ENCODE measurements around the gene POU2F3. TPM values are rescaled to one million over a fixed set of nuclear protein-coding genes. Genes with fewer than 3 reads are reported as not detected.
"Not testable (repeated sequence)": the region's sequence is repeated elsewhere in the genome, so short reads cannot be mapped to it uniquely, and the experiment has no call there.

Gene POU2F3
- total RNA-seq, 2 donors from 2014 or later, result not detected

DNA sequence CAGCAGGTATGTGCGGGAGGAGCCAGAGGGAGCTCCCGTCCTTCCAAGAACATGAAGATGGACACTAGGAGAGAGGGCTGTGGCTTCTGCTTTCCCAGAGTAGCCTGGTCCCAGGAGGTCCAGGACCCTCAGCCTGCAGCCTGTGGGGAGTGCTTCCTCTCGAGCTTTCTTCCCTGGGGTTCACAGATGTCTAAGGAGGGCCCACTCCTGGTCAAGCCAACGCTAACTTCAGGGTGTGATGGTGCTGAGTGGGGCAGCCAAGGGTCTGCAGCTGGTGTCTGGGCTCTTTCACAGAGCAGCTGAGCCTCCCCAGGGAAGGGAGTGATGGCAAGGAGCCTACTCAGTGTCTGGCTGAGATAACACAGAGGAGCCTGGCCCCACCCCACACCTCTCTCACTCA lies 3.3 kb downstream of the POU2F3 start:
- DNase-seq (no peak), ATAC-seq (no peak)
- intact Hi-C loops (cut with DNase I), result no loop called here

DNA sequence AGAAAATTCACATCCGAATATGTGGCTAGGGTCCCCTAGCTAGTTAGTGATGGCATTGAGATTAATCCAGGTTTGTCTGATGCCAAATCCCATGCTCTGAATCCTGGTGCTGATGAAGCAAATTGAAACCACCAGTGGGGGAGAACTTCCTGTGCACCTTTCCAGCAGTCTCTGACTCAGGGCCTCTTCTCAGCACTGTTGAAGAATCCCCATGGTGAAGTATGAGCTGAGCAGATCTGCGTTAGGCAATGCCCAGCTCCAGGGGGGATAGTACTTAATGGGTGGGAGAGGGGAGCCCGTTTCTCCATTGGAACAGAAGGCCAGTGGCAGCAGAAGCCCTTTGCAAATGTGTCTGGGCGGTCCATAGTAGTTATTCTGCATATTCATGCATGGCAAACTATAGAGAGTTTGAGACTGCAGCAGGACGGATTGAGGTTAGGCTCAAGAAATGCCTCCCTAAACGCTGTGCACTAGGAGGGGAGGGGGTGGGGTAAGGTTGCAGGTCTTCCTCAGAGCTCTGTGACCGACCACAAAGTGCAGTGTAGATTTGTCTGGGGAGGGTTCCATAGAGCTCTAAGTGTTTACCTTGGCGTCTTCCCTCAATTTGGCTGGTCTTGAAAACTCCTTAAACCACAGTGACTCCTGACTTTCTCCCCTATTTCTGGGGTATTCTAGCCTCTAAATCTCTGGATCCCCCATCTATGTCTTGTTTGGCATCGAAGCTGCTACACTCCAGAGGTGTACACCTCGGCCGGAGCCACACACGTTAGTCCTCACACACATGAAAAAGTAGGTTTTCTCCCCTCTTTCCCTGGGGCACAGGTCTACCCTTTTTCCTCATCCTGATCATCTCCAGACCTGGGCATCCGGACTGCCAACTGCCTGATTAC lies 4.8 kb downstream of the POU2F3 start:
- intact Hi-C loops (cut with DNase I), result no loop called here
- ATAC-seq (no peak), DNase-seq (no peak)

DNA sequence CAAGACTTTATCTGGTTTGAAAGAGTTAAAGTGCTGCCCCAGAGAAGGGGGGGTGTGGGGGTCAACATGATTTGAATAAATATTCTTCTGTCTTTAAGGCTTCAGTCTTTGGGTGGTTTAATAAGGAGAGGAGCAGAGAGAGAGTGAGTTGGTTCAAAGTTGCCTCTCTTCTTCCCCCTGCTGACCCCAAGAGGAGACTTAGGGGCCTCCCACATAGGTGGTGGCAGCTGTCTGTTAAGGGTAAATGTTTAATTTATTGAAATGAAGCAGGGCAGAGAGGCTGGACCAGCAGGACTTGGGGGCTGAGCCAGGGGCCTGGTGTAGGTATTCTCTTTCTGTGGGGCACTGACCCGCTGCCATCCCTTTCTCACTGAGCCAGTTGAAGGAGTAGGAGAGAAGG lies 5.5 kb downstream of the POU2F3 start:
- ATAC-seq (no peak), DNase-seq (no peak)
- intact Hi-C loops (cut with DNase I), result no loop called here

DNA sequence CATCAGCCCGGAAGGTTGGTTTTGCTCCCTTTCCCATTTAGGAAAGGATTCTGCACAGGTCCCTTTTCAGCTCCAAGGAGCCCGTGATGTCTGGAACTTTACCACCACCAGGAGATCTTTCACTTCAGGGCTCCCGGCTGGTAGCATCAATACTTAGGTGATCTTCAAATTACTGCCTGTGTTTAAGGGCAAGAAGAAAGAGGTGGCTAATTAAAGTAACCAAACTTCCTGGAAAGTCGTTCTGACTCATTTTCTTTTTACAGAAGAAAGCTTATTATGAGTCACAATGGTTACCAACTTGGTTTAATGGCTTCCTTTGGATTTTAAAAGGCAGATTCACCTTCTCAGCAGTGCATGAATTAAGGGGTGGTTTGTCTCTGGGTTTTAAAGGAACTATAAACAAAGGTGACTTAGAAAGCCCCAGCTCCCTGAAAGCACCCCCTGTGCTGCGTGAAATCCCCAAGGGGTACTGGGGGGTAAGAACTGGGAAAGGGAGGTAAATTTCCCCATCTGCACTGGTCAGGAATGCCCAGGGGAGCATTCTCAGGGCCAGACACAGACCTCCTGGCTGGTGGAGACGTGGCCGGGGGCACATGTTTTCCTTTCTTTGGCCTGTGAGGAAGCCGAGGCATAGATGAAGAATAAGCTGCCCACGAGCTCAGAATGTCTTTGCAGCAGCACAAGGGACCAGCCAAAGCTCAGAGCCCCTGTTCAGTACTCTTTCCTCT lies 8.8 kb downstream of the POU2F3 start:
- no peak for DNase-seq

DNA sequence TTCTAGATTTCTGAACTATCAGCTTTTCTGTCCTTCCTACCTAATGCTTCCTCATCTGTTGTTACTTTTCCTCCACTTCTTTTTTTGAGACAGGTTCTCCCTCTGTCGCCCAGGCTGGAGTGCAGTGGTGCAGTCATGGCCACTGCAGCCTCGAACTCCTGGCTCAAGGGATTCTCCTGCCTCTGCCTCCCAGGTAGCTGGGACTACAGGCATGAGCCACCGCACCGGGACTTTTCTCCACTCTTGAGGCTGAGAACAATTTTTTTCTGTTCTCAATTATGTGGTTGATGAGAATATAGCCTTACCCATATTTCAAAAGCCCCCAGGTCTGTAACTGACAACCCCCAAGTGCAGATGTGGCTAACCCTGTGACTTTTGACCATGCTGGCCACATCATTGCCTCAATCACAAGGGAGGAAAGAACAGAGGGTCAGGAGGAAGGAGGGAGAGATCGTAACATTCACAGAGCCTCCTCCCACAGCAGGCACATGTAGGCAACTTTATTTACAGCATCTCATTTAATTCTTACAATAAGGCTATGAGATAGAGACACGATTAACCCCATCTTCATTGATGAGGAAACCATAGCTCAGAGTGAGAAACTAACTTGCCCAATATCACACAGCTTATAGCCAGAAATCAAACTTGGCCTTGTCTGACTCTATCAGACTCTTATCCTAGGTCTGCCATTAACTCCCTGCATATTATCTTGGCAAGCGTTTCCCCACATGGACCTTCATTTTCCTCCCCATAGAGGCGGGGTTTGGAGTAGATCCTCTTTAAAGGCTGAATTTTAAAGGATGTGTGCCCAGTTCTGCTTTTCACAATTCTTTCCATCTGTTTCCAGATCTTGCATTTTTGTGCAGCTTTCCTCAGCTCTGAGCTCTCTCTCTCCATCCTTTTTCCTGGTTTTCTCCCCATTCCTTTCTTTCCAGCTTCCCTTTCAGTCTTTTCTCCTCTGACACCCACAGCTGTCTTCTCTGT lies 9.6 kb downstream of the POU2F3 start:
- DNase-seq, result no peak
- no peak for ATAC-seq
- intact Hi-C loops (cut with DNase I), result no loop called here

More for the DNA sequence above, 8.8 kb downstream of the POU2F3 start:
- no peak for ATAC-seq
- intact Hi-C loops (cut with DNase I), result no loop called here

DNA sequence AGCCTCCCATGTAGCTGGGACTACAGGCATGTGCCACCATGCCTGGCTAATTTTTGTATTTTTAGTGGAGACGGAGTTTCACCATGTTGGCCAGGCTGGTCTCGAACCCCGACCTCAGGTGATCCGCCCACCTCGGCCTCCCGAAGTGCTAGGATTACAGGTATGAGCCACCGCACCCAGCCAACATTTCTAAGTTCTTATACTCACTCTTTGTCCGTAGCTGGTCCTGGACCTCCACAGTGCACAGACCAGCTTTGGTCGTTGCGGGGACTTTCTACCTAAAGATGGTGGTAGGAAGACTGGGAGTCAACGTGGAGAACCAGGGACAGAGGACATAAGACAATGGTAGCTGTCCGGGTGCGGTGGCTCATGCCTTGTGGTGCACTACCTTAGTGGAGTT lies 13.4 kb downstream of the POU2F3 start:
- intact Hi-C loops (cut with DNase I); ATAC-seq: not testable (repeated sequence)

DNA sequence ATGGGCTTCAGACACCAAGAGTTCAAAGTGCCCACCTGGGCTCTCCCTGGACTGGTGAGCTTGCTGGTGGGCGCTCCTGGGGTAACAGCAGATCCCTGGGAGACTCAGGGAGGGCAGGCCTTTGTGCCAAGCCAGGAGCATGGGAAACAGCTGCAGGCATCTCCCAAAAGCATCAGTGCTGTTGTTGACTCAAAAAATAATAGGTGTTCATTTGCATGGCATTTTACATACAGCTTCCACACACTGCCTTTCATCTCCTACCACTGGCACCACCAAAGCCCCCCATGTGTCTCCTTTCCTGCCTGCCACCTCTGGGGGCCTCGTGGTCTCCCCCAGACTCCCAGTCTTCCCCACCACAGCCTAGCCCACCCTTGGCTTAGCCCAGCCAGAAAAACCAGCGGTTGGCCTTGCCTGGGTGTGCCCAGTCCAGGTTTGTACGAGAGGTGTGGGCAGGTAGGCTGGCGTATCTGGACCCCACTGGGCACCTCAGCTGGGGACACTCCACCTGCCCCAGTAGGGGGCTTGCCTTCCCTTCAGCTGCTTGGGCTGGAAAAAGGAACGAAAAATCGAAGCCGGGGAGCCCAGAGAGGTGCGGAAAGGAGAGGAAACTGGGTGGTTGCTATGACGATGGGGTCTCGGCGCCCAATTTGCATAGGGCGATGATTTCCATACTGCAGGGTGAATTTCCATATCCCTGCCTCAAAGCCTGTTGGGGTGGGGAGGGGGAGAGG lies 15.0 kb downstream of the POU2F3 start:
- intact Hi-C loops (cut with DNase I), result no loop called here
- no peak for DNase-seq
- no peak for ATAC-seq

More for the DNA sequence above, 13.4 kb downstream of the POU2F3 start:
- DNase-seq, result not testable (repeated sequence)

DNA sequence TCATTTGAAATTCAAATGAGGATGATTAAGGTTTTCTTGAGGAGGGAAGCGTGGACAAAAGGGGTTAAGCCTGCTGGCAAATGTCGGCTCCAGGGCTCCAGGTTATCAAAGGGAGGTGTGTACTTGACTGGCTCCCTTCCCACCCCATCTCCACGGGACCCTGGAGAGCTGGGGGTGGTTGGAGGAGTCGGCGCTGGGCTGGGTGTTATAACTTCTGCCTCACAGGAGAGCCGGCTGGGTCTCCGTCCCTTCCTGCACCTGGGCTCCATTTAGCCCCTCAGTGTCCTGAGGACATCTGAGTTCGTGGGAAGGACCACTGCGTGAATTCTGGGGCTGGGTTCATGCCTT lies 15.6 kb downstream of the POU2F3 start:
- no peak for DNase-seq
- no peak for ATAC-seq
- intact Hi-C loops (cut with DNase I), result no loop called here

DNA sequence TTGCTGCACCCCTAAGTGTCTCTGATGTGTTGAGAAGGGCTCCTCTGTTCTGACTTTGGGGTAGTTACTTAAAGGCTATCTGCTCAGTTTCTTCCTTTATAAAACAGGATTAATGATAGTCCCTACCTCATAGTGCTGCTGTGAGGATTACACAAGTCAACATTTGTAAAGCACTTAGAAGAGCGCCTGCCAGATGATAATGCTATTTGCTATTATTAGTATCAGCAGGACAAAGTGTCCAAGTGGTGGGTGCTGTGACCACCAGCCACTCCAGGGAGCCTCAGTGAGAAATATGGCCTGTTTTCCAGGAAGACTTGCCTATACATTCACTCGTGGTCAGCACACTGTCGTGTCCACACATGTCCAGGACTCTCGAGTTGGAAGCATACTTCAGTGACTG lies 16.2 kb downstream of the POU2F3 start:
- ATAC-seq (peak; percentile 66 to 82), DNase-seq (no peak)
- intact Hi-C loops (cut with DNase I), result no loop called here

DNA sequence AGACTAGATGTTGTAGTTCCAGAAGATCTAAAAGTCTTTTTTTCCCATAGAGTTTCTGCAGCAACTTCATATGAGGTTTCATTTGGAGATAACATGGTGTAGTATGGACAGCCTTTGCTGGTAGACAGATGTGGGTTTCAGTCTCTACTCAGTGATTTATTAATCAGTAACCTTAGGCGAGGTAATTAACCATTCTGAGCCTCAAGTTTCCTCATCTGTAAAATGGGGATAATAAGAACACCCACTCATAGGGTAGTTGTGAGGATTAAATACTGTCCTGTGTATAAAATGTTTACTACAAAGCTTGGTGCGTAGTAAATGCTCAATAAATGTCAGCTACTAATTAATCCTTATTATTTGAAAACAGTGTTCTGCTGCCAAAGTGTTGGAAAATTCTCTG lies 16.8 kb downstream of the POU2F3 start:
- DNase-seq, result no peak
- intact Hi-C loops (cut with DNase I), result no loop called here
- no peak for ATAC-seq

DNA sequence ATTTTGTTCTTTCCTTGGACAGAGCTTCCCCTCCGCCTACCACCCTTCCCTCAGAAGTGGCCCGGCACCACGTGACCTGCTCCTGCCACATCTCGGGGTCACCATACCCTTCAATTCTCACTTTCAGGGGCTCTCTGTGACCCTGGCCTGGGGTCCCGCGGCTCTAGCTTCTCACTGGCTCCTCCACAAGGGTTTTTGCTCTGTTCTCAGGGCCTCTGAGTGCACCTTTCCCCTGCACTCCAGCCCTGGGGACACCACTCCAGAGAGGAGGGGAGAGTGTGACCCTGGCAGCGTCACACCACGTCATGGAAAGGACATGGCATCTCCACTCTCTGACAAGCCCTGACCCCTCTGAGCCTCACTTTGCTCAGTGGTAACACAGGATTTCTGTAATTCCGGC lies 17.4 kb downstream of the POU2F3 start:
- intact Hi-C loops (cut with DNase I), result no loop called here
- no peak for DNase-seq
- no peak for ATAC-seq

DNA sequence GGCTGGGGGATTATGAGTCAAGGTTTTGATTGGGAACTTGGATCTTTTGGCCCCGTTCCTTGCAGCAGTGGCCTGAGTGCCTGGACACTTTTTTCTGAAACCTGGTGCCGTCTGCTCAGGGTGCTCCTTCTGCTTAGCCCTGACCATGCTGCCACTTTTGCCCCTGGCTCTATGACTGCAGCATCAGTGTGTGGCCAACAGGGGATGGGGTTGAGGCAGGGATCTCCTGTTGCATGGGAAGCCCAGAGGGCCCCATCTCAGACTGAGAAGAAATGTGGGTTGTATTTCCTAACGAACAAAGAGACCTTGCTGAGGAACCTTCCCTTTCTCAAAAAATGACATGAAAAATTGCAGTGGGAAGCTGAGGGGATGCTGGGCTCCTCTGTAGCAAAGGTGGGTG lies 18.7 kb downstream of the POU2F3 start:
- ATAC-seq, result no peak
- no peak for DNase-seq
- intact Hi-C loops (cut with DNase I), result no loop called here

DNA sequence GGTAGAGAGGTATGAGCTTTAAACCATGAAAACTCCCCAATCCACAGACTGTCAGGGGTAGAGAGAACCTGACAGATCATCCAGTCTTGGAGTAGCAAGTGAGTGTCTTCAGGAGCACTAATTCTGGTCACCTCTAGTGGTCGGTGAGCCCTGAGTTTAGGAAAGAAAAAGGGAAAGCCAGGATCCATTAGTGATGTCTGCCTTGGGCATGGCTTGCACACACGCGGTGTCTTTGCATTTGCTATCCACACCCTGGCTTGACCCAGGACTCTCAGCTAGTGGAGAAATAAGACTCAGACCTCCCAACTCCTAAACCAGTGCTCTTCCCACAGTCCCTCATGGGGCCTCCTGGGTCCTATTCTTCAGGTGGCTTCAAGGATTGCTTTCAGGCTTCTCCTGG lies 19.3 kb downstream of the POU2F3 start:
- ATAC-seq (no peak), DNase-seq (no peak)
- intact Hi-C loops (cut with DNase I), result no loop called here

DNA sequence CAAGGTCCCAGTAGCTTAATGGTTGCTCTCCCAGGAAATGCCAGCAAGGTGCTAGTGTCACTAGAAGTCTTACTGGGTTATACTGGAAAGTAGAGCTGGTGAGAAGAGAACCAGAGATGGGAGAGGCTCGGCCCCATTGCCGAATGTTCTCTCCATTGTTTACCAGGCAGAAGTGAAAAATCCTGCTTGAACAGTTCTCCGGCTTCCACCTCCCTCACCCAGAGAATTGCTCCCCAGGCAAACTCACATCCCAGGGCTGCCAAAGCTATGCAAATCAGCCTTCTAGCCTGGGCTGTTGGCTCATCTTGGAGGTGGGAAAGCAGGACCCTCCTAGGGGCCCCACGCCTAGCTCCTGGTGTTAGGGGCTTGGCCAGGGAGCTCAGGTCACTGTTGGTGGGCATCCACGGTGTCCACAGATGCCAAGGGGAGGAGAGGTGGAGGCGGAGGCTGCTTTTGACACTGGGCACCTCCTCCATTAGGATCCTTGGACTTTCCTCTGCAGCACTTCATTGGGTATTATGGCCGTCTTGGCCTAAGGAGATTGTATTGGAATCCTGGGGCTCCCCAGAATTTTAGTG lies 20.1 kb downstream of the POU2F3 start:
- intact Hi-C loops (cut with DNase I), result no loop called here
- ATAC-seq, result no peak

DNA sequence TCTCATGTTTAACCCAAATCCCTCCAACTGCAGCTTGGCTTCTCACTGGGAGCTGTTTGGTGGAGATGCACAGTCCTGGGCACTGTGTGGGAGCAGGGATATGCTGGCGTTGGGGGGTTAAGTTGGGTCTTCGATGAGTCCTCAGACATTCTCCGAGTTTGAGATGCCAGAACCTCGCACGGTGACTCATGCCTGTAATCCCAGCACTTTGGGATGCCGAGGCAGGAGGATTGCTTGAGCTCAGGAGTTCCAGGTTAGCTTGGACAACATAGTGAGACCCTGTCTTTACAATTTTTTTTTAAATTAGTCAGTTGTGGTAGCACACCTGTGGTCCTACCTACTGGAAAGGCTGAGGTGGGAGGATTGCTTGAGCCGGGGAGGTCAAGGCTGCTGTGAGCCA lies 20.7 kb downstream of the POU2F3 start:
- no peak for DNase-seq
- intact Hi-C loops (cut with DNase I), result no loop called here
- no peak for ATAC-seq

More for the DNA sequence above, 20.1 kb downstream of the POU2F3 start:
- DNase-seq, result no peak

DNA sequence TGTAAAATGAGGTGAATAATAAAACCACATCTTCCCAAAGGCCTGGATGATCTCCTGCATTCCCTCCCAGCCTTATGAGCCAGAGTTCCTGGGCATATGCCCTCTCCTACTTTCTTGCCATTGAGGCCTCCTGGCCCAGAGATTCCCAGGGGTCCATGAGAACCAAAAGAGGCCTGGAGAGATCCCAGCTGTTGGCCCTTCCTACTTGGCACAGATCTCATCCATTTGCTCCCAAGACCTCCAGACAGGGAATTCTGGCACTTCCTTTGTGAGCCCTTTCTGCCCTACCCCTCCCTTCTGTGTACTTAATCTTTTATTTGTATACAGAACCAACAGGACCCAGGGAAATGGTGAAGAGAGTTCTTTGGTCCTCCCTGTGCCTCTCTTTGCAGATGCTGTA lies 21.4 kb downstream of the POU2F3 start:
- no peak for ATAC-seq
- DNase-seq, result no peak
- intact Hi-C loops (cut with DNase I), result no loop called here

DNA sequence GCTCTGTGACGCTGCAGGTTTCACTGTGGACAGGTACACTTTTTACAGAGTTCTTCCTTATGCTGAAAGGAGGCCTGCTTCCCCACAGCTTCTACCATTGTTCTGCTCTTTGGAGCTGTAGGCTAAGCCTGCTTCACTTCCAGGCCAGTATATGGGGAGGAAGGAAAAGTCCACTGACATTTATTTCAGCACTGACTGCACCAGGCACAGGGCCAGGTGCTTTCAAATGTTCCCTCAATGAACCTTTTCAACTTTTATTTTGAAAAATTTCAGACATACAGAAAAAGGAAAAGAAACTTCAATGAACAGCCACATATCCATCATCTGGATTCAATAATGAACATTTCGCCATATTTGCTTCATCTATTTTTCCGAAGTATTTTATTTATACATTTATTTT lies 22.0 kb downstream of the POU2F3 start:
- ATAC-seq, result no peak
- DNase-seq, result no peak
- intact Hi-C loops (cut with DNase I), result no loop called here

DNA sequence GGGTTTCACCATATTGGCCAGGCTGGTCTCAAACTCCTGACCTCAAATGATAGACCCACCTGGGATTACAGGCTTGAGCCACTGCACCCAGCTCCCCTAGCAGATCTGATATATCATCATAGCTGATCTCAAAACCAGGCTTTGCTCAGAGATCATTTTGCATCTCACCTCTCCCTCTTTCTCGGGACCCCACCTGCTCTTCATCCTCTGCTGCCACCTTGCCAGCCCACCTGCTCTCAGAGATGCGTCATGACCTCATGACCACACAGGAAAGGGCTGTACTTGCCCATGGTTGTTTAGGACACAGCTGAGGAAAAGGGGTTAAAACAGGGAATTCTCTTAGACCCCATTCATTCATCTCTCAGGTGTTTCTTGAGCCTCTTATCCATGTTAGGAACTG lies 27.4 kb downstream of the POU2F3 start:
- no peak for ATAC-seq
- intact Hi-C loops (cut with DNase I), result no loop called here
- DNase-seq, result no peak

DNA sequence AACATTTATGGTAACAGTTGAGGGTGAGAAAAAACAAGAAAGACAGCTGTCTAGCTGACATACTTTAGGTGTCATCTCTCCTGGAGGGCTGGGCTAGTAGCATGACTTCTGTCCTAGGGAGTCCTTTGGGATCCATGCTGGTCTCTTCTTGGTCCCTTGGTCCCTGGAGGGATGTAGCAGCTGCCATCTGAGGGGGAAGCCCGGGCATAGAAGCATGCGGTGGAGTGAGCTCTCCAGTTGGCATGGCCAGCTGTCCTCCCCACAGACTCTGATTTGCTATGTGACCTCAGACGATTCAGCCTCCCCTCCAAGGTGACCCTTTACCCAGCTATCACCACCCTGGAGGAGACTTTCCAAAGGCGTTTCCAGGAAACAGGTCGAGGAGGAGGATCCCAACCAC lies 28.7 kb downstream of the POU2F3 start:
- no peak for DNase-seq
- intact Hi-C loops (cut with DNase I), result no loop called here
- no peak for ATAC-seq
